GM19397 (cell line): Measurements from ENCODE around the gene MTFMT.
"Not testable (repeated sequence)": the region's sequence is repeated elsewhere in the genome, so short reads cannot be mapped to it uniquely, and the experiment has no call there.

ENCODE experiments used
- ATAC-seq: cut with Tn5 transposase; IDR thresholded peaks from one replicate; pipeline ENCODE4 v1.9.1; 2021; ENCODE audit warnings: mild to moderate bottlenecking, moderate library complexity; ENCODE audit not compliant: unreplicated experiment

Gene MTFMT

GRCh38 chr15:65060641-65061397 is 31.4 kb upstream of the MTFMT start:
- no peak for ATAC-seq

GRCh38 chr15:65059931-65060596 is 30.6 kb upstream of the MTFMT start:
- no peak for ATAC-seq

- no peak for ATAC-seq
Observed at GRCh38 chr15:65059369-65059750, 29.9 kb upstream of the MTFMT start.

- ATAC-seq, result no peak
Observed at GRCh38 chr15:65058394-65059368, 29.2 kb upstream of the MTFMT start.

- no peak for ATAC-seq
Observed at GRCh38 chr15:65057549-65057940, 28.1 kb upstream of the MTFMT start.

- ATAC-seq, result no peak
Observed at GRCh38 chr15:65056868-65057548, 27.6 kb upstream of the MTFMT start.

GRCh38 chr15:65056106-65056505 is 26.7 kb upstream of the MTFMT start:
- no peak for ATAC-seq

GRCh38 chr15:65055201-65055870 is 25.9 kb upstream of the MTFMT start:
- ATAC-seq, result no peak

- no peak for ATAC-seq
Observed at GRCh38 chr15:65054333-65055200, 25.1 kb upstream of the MTFMT start.

GRCh38 chr15:65052956-65053355 is 23.5 kb upstream of the MTFMT start:
- no peak for ATAC-seq

GRCh38 chr15:65051266-65051665 is 21.8 kb upstream of the MTFMT start:
- no peak for ATAC-seq

- ATAC-seq, result no peak
Observed at GRCh38 chr15:65050270-65050669, 20.8 kb upstream of the MTFMT start.

- ATAC-seq, result peak; percentile 84
Observed at GRCh38 chr15:65049418-65049840, 20.0 kb upstream of the MTFMT start.

- ATAC-seq, result no peak
Observed at GRCh38 chr15:65048241-65048640, 18.8 kb upstream of the MTFMT start.

GRCh38 chr15:65044724-65045481 is 15.5 kb upstream of the MTFMT start, which contains the start of gene SLC51B:
Gene SLC51B, plus strand, starts transcription at chr15:65045387. Its CDS starts 4,618 bp downstream, at chr15:65050005.
- no peak for ATAC-seq

- not testable (repeated sequence) for ATAC-seq
Observed at GRCh38 chr15:65044218-65044617, 14.8 kb upstream of the MTFMT start.

GRCh38 chr15:65042776-65043327 is 13.4 kb upstream of the MTFMT start:
- ATAC-seq, result no peak

GRCh38 chr15:65041787-65042186 is 12.3 kb upstream of the MTFMT start:
- no peak for ATAC-seq
